ENCODE data around the gene GDI1. TPM values are rescaled to one million over a fixed set of nuclear protein-coding genes. Genes with fewer than 3 reads are reported as not detected.

GDI1 gene
- total and polyA plus RNA-seq, 9 of the 15 experiments (the other 6 are each of a cell fraction or from before 2014, with no cell fraction given): 0.97 to 82.6 (median 37.5) TPM

- 0 out of 2 replicates have a peak, but pooled peaks have one; percentile 43 for TF ChIP-seq ZNF57 (CRISPR knock-in tag; IDR thresholded peaks at IDR 0.05)
- TF ChIP-seq SIRT6 (IDR thresholded peaks at IDR 0.05; ENCODE audit: low read depth, low read length): peak; percentile 81
- peak; percentile 44; the same call in 1 of the 2 replicates for TF ChIP-seq RFX7 (CRISPR knock-in tag; IDR thresholded peaks at IDR 0.05)
- TF ChIP-seq PURB (CRISPR knock-in tag; IDR thresholded peaks at IDR 0.05; ENCODE audit: low read depth): no peak
- no peak for TF ChIP-seq E2F6 (IDR thresholded peaks at IDR 0.05; ENCODE audit: borderline replicate concordance in 1 of 2, extremely low read depth in 1 of 2, insufficient read depth in 1 of 2, insufficient read length in 1 of 2, low read depth in 1 of 2, low read length in 1 of 2, poor library complexity in 1 of 2, severe bottlenecking in 1 of 2)
- no peak for TF ChIP-seq SMARCC2 (IDR thresholded peaks at IDR 0.05; ENCODE audit: low read depth)
- TF ChIP-seq HINFP (tag; conservative IDR thresholded peaks at IDR 0.05; ENCODE audit: low read depth): no peak
- no peak for TF ChIP-seq NR2F6 (CRISPR knock-in tag; IDR thresholded peaks at IDR 0.05)
- TF ChIP-seq, protein P1, sequence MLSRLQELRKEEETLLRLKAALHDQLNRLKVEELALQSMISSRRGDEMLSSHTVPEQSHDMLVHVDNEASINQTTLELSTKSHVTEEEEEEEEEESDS (CRISPR knock-in tag; IDR thresholded peaks at IDR 0.05): no peak
- TF ChIP-seq KAT2B (IDR thresholded peaks at IDR 0.05; ENCODE audit: low read depth, low read length): no peak
- TF ChIP-seq EZH2 (IDR thresholded peaks at IDR 0.05; ENCODE audit: borderline replicate concordance, low read depth, low read length): no peak
- TF ChIP-seq, protein P2, sequence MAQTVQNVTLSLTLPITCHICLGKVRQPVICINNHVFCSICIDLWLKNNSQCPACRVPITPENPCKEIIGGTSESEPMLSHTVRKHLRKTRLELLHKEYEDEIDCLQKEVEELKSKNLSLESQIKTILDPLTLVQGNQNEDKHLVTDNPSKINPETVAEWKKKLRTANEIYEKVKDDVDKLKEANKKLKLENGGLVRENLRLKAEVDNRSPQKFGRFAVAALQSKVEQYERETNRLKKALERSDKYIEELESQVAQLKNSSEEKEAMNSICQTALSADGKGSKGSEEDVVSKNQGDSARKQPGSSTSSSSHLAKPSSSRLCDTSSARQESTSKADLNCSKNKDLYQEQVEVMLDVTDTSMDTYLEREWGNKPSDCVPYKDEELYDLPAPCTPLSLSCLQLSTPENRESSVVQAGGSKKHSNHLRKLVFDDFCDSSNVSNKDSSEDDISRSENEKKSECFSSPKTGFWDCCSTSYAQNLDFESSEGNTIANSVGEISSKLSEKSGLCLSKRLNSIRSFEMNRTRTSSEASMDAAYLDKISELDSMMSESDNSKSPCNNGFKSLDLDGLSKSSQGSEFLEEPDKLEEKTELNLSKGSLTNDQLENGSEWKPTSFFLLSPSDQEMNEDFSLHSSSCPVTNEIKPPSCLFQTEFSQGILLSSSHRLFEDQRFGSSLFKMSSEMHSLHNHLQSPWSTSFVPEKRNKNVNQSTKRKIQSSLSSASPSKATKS (CRISPR knock-in tag; IDR thresholded peaks at IDR 0.05): no peak
- TF ChIP-seq PCBP2 (IDR thresholded peaks at IDR 0.05; ENCODE audit: low read depth, low read length, poor library complexity, severe bottlenecking): no peak
- TF ChIP-seq NFATC3 (IDR thresholded peaks at IDR 0.05): no peak
- TF ChIP-seq RBM17 (IDR thresholded peaks at IDR 0.05; ENCODE audit: borderline replicate concordance, low read depth, low read length): no peak
- TF ChIP-seq U2AF2 (optimal IDR thresholded peaks at IDR 0.05; ENCODE audit: low read depth, low read length): no peak
- peak; percentile 44 for TF ChIP-seq CREB1 (IDR thresholded peaks at IDR 0.05)
- no peak for TF ChIP-seq CREB1 (CRISPR knock-in tag; IDR thresholded peaks at IDR 0.05)
- no peak for TF ChIP-seq MAFK (IDR thresholded peaks at IDR 0.05; ENCODE audit: low read length)
- TF ChIP-seq, protein P3, sequence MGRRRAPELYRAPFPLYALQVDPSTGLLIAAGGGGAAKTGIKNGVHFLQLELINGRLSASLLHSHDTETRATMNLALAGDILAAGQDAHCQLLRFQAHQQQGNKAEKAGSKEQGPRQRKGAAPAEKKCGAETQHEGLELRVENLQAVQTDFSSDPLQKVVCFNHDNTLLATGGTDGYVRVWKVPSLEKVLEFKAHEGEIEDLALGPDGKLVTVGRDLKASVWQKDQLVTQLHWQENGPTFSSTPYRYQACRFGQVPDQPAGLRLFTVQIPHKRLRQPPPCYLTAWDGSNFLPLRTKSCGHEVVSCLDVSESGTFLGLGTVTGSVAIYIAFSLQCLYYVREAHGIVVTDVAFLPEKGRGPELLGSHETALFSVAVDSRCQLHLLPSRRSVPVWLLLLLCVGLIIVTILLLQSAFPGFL (CRISPR knock-in tag; IDR thresholded peaks at IDR 0.05): no peak
- no peak for TF ChIP-seq NRF1 (conservative IDR thresholded peaks at IDR 0.05 in 1 of 2, IDR thresholded peaks at IDR 0.05 in 1 of 2)
Measured at GRCh38 chrX:154401045-154401799, 35.7 kb upstream of the GDI1 start (continued).
